HG02852 (cell line): ENCODE results near the gene ZFAND3.

Source experiments
- ATAC-seq: cut with Tn5 transposase; IDR thresholded peaks from one replicate; pipeline ENCODE4 v1.9.1; 2021; ENCODE audit warnings: mild to moderate bottlenecking, moderate library complexity; ENCODE audit not compliant: unreplicated experiment

ZFAND3 gene, protein sequence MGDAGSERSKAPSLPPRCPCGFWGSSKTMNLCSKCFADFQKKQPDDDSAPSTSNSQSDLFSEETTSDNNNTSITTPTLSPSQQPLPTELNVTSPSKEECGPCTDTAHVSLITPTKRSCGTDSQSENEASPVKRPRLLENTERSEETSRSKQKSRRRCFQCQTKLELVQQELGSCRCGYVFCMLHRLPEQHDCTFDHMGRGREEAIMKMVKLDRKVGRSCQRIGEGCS

DNA sequence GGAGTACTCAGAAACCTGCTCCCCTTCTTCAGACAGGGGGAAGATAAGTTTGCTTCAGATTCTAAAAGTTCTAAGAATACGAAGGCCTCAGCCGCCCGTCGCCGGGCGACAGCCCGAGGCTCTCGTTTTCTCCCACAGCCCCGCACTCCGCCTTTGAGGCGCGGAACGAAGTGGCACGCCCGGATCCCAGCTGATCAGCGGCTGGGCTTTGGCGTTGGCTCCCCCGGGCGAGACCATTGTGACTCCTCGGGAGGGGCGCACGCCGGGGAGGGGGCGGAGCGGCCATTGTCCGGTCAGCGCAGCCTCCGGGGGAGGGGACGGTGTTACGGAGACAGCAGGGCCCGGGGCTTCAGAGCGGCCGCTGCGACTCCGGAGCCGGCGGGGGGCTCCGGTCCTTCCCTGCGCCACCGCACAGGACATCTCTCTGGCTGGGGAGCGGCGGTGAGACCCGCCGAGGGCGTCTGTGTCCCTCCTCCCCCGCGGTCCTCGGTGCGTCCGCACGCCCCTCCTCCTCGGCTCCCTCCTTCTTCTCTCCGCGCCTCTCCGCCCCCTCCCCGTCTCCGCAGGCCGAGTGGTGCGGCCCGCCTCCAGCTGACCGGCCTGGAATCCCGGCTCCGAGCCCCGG lies at the start of gene ZFAND3:
Gene ZFAND3 (plus strand): TSS at position 551 of the 625 bp plus-strand sequence. CDS start 219 bp downstream, outside the sequence.
- ATAC-seq = peak; percentile 80

DNA sequence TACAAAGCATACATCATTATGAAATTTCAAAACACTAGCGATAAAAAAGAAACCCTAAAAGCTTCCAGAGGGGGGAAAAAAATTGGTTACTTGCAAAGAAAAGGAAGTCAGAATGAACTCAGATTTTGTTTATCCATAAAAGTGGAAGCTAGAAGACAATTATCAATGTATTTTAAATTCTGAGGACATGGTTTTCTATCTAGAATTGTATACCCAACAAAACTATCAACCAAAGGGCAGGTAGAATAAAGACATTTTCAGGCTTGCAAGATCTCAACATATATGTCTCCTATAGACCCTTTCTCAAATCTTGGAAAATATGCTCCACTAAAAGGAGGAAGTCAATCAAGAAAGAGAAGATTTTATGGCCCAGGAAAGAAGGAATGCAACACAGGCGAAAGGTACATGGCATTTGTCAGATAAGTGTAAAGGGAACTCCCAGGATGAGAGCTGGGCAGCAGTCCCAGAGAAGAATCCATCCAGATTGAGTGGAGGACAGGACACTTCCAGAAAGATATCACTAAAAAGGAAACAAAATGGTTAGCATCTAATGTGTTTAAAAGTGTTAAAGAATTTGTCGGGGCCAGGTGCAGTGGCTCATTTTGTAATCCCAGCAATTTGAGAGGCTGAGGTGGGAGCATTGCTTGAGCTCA lies 45.4 kb upstream of the ZFAND3 start:
- no peak for ATAC-seq

DNA sequence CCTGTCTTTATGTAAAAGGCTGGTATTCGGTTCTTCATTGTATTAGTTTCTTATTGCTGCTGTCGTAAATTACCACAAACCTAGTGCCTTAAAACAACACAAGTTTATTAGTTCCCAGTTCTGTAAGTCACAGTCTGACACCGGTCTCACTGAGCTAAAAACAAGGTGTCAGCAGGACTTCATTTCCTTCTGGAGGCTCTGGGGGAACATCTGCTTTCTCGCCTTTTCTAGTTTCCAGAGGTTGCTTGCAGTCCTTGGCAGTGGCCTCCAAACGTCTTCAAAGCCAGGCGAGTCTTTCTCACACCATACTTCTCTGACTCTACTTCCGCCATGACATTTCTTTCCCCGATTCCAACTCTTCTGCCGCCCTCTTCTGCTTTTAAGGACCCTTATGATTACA lies 43.0 kb upstream of the ZFAND3 start:
- no peak for ATAC-seq

DNA sequence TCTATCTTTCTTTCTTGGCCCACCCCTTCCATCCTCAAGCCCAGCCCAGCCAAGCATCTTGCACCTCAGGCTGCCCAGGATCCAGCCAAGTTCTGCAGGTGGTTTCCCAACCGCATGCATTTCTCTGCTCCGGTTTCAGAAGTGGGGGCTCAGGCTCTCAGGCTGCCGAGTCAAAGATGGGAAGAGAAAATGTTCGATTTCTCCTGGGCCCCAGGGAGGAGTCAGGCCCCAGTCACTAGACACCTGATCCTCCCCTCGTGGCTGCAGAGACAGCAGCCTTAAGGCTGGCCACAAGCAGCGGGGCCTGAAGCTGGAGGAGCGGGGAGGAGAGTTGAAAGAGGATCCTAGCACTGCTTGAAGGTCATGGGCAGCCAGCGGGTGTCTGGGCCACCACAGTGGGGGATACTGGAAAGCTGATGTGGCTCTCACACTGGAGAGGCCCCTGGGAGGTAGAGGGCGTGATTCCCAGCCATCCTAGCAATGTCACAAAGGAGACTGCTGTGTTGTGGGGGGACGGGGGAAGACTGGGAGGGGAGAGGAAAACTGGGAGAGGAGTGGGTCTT lies 42.2 kb upstream of the ZFAND3 start:
- peak; percentile 51 for ATAC-seq

DNA sequence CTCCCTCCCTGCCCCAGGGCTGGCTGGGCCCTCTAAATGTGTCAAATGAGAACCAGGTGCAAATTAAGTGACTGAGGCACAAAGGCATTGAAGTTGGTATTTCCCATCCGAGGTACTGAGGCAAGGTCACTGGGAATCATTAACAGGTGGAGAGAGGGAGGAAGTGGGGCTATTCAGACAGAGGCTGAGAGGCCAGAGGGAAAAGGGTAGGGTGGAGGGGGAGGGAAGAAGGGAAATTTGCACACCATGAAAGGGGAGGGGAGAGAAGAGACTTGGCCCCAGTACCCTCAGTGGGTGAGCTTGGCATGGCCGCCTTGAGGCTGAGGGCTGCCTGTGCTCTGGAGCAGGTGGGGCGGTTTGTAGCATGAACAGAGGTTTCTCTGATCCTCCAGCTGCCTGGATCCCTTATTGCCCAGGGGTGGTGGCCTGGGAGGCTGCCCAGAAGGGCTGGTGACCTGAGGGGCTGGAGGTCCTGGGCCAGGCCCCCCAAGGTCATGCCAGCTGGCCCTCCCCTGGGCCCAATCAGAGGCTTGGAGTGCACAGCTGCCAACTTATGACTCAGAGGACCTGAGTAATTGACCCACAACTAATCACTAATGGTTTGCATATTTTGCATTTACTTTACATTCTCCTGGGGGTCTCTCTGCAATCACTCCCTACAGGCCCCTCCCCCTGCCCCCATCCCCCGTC lies 40.3 kb upstream of the ZFAND3 start:
- ATAC-seq = no peak

DNA sequence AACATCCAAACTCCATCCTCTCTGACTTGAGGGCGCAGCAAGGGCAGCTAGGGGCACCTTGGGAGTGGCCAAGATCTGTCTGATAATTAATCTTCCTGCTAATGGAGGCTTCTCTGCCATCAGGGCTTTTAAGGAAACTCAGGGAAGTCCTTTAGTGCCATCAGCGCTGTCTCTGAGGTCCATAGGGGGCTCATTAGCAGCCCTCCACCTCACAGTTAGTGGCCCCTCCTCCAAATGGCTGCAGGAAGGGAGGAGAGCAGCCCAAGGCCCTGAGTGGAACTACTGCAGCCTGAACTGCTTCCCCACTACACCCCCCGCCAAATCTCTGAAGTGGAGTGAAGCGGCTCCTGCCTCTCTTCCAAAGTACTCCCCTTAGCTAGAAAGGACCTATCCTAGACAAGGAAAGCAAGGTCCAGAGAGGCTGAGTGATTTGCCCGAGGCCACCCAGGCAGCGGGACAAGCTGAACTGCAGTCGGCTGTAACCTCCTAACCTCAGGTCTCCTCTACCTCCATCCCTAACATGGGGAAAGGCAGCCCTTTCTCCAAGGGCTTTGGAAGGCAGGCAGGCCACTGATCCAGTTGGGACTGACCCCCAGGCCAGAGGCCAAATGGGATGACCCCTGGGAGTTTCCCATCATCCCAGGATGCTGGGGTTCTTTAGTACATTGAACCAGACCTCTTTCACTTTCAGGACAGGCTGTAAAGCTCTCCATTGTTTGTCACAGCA lies 39.5 kb upstream of the ZFAND3 start:
- no peak for ATAC-seq

DNA sequence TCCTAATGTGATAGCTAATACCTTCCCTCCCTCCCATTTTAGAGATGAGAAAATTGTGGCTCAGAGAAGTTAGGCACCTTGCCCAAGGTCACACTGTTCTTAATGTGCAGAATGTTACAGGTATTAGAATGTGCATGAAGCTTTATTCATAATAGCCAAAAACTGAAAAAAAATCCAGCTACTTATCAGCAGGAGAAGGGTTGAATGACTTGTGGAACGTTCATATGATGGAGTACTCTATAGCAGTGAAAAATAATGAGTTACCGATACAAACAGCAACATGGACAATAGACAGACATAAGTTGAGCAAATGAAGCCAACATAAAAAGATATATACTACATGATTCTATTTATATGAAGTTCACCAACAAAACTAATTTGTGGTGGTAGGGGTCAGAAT lies 37.7 kb upstream of the ZFAND3 start:
- no peak for ATAC-seq

DNA sequence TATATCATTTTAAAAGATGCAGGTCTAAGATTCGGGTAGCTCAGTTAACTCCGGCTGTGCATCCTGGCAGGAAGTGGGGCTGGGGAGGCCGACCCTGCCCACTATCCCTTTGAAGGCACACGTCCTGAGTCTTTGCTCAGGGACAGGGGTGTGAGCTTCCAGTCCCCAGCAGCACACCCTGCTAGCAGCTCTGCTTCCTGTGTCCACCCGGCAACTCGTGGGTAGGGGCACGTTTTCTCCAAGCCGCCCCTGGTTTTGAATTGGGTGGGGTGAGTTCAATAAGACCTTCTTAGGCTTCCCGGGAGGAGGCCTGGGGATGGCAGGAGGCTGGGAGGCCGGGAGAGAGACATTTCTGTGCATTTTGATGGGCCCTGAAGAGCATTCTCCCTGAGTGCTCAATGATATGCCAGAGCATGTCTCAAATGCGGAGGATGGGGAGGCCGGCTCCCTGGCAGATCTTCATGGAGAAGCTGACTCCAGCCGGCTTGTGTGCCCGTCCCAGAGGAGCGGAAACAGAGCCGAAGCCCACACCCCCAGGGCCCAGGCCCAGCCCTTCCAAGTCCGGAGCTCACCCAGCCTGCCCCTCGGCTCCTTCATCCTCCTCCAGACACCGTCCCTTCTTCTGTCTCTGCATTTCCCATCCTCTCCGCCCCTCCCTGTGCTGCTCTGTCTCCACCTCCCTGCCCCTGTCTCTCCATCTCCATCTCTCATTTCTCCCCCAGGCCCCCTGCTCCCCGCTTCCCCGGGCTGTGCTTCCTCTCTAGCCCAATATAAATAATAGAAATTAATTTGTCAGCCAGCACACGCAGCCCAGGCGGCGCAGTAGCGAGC lies 36.3 kb upstream of the ZFAND3 start:
- no peak for ATAC-seq

DNA sequence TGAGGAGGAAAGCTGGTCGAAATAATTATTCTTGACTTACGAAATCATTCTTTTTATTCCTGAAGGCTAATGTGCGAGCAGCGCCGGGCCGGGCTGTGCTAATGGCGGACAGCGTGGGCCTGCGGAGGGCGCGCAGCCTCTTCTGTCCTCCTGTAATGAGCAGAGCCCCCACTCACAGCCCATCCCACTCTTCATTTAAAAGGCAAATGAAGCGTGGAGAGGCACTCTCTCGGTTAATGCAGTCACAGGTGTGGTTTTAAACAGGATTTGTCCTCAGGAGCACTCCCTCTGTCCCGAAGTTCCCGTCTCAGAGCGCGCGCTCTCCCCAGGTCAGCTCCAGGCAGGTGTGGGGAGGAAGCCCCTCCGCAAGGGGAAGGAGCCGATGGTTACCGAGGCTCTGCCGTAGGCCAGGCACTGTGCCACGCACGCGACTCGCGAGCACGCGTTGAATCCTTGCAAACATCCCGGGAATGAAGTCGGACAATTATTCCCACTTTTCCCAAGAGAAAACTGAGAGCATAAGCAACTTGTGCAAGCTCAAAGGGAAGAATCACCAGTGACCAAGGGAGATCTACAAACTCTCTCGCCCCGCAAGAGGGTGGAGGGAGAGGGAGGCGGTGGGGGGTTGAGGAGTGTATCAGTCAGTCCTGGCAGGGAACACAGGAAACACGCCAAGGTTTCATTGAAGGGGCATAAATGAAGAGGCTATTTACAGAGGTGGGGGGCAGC lies 35.5 kb upstream of the ZFAND3 start:
- ATAC-seq = no peak

DNA sequence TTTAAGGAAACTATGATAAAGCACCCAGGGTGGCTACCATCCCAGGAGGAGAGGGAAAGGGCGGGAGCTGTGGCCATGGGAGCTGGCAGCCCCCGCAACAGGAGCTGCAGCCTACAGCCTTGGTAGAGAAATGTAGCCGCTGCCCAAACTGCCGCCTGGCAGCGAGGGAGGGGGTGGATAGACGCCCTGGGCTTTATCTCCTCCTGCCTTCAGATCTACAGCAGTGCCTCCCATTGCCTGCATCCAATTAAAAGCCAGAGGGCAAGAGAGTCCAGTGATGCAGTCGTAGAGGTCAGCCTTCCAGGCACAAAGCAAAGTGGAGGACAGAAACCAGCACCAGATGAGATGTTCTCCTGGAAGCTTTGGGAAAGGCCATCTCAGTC lies 35.0 kb upstream of the ZFAND3 start:
- ATAC-seq = no peak

DNA sequence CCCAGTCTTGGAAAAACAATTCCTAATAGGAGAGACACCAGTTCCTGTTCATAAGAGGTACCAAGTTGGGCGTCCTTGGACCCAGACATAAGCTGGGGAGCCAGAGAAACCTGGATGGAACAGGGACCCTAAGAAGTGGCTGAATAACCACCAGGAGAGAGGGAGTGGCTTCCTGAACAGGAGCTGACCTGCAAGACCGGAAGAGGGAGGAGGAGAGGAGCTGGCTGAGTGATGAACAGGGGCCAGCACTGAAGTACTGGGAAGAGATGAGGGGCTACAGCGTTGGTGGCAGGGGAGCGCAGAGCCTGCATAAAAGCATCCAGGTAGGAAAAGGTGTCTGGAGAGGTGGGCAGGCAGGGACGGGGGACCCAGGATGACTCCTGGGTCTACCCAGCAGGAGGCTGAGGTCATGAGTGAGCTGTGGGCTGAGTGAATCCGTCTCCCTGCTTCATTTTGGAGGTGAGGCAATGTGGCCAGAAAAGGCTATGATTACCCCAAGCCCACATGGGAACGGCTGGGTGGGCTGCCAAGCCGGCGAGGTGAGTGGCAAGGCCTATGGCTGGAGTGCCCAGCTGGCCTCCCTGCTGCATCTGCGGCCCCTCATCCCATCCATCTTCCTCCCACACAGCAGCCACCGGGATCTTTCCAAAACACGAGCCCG lies 34.4 kb upstream of the ZFAND3 start:
- ATAC-seq = no peak

DNA sequence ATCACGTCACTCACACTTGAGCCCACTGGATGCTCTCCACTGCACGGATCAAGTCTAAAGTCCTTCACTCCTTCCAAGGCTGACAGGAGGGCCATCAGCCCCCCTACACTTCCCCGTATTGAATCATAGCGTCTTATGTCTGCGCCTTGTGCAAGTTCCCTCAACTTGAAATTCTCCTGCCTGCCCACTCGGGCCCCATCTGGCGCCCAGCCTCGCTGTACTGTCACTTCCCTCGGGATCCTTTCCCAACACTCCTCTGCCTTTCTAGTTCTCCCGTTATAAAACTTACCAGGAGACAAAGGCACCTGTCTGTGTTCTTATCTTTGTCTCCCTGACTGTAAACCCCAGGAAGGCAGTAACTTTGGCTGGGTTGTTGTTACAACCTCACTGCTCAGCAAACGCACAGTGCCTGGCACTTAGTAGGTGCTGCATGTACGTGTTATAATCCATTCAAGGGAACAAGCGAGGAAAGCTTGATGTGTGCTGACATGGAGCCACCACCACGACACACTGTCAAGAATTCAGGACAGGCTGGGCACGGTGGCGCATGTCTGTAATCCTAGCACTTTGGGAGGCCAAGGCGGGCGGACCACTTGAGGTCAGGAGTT lies 33.8 kb upstream of the ZFAND3 start:
- ATAC-seq = no peak

DNA sequence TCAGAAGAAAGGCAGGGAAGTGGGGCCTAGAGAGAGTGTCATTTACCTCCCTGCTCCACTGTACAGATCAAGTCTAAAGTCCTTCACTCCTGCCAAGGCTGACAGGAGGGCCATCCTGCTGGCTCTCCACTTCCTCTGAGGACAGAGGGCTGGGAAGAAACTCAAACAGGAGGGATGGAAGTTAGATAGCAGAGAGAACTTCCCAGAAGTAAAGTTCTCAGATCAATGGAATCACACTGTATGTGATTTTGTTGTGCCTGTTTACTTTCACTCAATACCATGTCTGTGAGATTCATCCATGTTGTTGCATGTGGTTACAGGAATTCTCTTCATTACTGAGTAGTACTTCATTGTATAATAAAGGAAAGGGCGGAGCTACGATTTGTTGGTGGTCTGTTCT lies 32.3 kb upstream of the ZFAND3 start:
- no peak for ATAC-seq

DNA sequence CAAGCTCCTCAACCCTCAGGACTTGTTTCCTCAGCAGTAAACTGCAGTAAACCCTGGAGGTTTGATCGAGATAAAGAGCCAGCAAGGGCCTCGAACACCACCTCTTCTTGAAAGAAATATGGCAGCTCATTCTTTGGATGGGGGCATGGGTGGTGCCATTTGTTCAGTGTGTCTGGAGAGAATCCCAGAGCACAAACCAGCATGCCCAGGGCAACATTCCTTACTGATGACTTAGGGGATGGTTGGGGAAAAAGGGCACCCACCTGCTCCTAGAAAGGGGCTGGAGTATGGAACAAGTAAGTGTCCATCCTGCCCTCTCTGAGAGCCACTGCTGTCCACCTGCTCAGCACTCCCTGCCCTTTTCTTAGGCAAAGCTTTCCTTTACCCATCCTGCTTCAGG lies 31.3 kb upstream of the ZFAND3 start:
- no peak for ATAC-seq

DNA sequence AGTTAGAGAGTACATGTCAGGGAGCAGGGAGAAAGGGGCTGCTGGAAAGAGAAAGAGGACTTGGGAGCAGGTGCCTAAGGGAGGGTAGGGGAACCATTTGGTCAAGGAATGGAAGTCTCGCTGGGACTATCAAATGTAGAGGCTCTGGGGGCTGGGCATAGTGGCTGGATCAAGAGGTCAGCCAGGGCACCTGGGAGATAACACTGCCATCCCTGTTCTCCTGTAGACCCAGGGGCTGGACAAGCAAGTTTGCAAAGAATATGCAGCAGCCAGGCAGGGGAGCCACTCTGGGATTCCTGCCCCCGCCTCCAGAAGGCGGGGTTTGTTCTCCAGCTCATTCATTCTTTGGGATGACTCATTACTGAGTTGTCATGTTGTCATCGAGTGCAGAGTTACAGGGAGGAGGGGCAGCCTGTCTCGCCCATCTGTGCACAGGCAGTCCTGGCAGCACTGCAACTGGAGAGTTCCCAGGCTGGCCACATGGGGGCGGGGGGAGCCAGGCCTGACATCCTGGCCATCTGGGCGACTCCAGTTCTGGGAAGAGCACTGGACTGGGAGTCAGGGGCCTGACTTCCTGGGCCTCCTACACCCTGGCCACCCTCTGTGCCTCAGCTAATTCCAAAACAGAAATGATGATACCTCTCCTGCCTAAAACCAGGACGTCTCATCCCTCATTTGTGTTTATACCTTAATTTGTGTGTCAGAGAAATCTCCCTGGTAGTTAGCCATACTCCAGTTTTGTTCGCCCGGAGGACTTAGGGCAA lies 28.2 kb upstream of the ZFAND3 start:
- peak; percentile 84 for ATAC-seq

DNA sequence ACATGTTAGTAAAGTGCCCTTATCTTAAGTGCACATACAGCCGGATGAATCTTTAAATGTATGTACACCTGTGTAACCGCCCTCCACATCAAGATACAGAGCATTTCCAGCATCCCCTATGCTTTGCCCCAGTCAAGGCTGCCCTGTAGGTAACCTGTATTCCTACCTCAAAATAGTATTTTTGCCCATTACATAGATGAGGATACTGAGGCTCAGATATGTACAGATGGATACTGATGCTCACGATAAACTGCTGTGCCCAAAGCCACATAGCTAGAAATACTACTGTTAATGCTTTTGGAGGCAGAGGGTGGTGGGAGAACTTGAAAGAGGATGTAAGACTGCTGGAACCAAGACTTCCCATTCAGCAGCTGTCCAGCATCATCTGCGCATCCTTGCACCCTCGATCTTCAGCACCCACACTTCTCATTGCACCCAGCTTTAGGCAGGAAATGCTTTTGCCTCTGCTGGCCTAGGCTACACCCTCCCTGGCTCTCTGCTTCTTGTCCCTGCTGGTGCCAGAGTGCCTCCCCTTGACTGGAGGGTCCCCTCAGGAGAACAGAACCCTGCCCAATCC lies 27.0 kb upstream of the ZFAND3 start:
- no peak for ATAC-seq

DNA sequence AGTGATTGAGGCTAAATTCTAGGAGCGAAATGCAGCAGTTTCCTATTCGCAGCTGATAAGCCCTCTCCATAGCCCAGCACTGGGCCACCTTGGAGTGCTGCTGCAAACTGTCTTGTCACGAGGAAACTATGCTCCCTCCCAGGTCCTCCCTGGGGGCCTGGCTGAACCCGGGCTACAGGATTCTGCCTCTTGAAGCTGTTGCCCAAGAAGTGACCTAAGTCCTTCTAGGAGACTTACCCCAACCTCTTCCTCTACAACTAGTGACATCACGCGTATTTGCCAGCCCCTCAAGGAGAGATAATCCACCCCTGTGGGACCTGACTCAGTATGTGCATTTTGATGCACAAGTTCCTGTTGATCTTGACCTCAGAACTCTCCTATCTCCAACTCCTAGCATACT lies 26.5 kb upstream of the ZFAND3 start:
- no peak for ATAC-seq
